Mesenchymal stem cell (in vitro differentiated cells and primary cell): Measurements from ENCODE around the gene PLGRKT.
A peak's percentile ranks its signal among the peaks of the same experiment; 100 is the strongest.

Experiments used
- DNase-seq: peaks from one replicate; pipeline ENCODE4 v3.0.0-alpha.2; 2013
- H2AFZ ChIP-seq: one replicate; pipeline ENCODE4 v1.6.1; 2013; ENCODE audit warnings: low read depth, mild to moderate bottlenecking, control low read depth, inconsistent platforms, low read length, moderate library complexity
- H2AK5ac ChIP-seq: 2 replicates; pipeline ENCODE4 v1.6.1; 2013; ENCODE audit warnings: low read length, moderate library complexity, mild to moderate bottlenecking, inconsistent platforms; ENCODE audit not compliant: severe bottlenecking
- H2BK120ac ChIP-seq: one replicate; pipeline ENCODE4 v1.6.1; 2013; ENCODE audit warnings: low read depth, mild to moderate bottlenecking, inconsistent platforms, low read length, moderate library complexity
- H2BK12ac ChIP-seq, 2 experiments: one replicate each; pipeline ENCODE4 v1.6.1; 2013; ENCODE audit warnings: inconsistent platforms in 2 of 2, low read length in 2 of 2, mild to moderate bottlenecking in 2 of 2, moderate library complexity in 2 of 2, control low read depth in 1 of 2
- H2BK15ac ChIP-seq: one replicate; pipeline ENCODE4 v1.6.1; 2013; ENCODE audit warnings: mild to moderate bottlenecking, low read depth, inconsistent platforms; ENCODE audit not compliant: poor library complexity, severe bottlenecking
- H2BK5ac ChIP-seq: 2 replicates; pipeline ENCODE4 v1.6.1; 2013; ENCODE audit warnings: low read depth, mild to moderate bottlenecking, low read length, control low read depth, inconsistent platforms; ENCODE audit not compliant: poor library complexity, severe bottlenecking
- H3K14ac ChIP-seq, 2 experiments: one replicate each; pipeline ENCODE4 v1.6.1; 2013; ENCODE audit warnings: inconsistent platforms in 2 of 2, low read length in 2 of 2, control low read depth in 1 of 2, mild to moderate bottlenecking in 1 of 2, moderate library complexity in 1 of 2
- H3K18ac ChIP-seq, 2 experiments: one replicate each; pipeline ENCODE4 v1.6.1; 2013; ENCODE audit warnings: inconsistent platforms in 2 of 2, low read length in 2 of 2, control low read depth in 1 of 2, low read depth in 1 of 2, mild to moderate bottlenecking in 1 of 2
- H3K23ac ChIP-seq, 2 experiments: one replicate each; pipeline ENCODE4 v1.6.1; 2013; ENCODE audit warnings: inconsistent platforms in 2 of 2, low read length in 2 of 2, mild to moderate bottlenecking in 2 of 2, moderate library complexity in 2 of 2, control low read depth in 1 of 2
- H3K27ac ChIP-seq: 2 replicates; pipeline ENCODE4 v1.5.1; 2013; ENCODE audit warnings: mild to moderate bottlenecking, moderate library complexity, low read length, control low read depth, inconsistent platforms; ENCODE audit not compliant: poor library complexity, severe bottlenecking
- H3K27me3 ChIP-seq, 2 experiments: 2 replicates each; pipeline versions ENCODE4 v1.6.1 to v1.7.0; 2013; ENCODE audit warnings: low read length in 2 of 2, mild to moderate bottlenecking in 2 of 2, moderate library complexity in 2 of 2, control low read depth in 1 of 2, inconsistent platforms in 1 of 2; ENCODE audit not compliant: control insufficient read depth in 1 of 2, insufficient read depth in 1 of 2
- H3K36me3 ChIP-seq, 2 experiments: 2 replicates each; pipeline versions ENCODE4 v1.6.1 to v1.7.0; 2013; ENCODE audit warnings: low read length in 2 of 2, control low read depth in 1 of 2, inconsistent platforms in 1 of 2, low read depth in 1 of 2, mild to moderate bottlenecking in 1 of 2; ENCODE audit not compliant: insufficient read depth in 2 of 2, control insufficient read depth in 1 of 2
- H3K4ac ChIP-seq, 2 experiments: one replicate each; pipeline ENCODE4 v1.6.1; 2013; ENCODE audit warnings: inconsistent platforms in 2 of 2, low read length in 2 of 2, mild to moderate bottlenecking in 2 of 2, moderate library complexity in 2 of 2, control low read depth in 1 of 2, low read depth in 1 of 2
- H3K4me1 ChIP-seq: 2 replicates; pipeline ENCODE4 v1.6.1; 2013; ENCODE audit warnings: low read depth, low read length, control low read depth; ENCODE audit not compliant: control insufficient read depth, insufficient read depth
- H3K4me2 ChIP-seq: 2 replicates; pipeline ENCODE4 v1.6.1; 2013; ENCODE audit warnings: low read length, mild to moderate bottlenecking, inconsistent platforms; ENCODE audit not compliant: poor library complexity, severe bottlenecking
- H3K4me3 ChIP-seq, 2 experiments: 2 replicates each; pipeline versions ENCODE4 v1.5.1 to v1.7.0; 2013; ENCODE audit warnings: low read length in 2 of 2, mild to moderate bottlenecking in 2 of 2, control low read depth in 1 of 2, low read depth in 1 of 2; ENCODE audit not compliant: insufficient read depth in 1 of 2
- H3K79me1 ChIP-seq: replicated peaks from 2 replicates; pipeline ENCODE4 v1.6.1; 2013; ENCODE audit warnings: mild to moderate bottlenecking, control low read depth, low read length, inconsistent platforms; ENCODE audit not compliant: poor library complexity, severe bottlenecking
- H3K9ac ChIP-seq: 2 replicates; pipeline ENCODE4 v1.7.0; 2013; ENCODE audit warnings: mild to moderate bottlenecking, low read length, moderate library complexity
- H3K9me3 ChIP-seq: 2 replicates; pipeline ENCODE4 v1.7.0; 2013; ENCODE audit warnings: mild to moderate bottlenecking, low read length; ENCODE audit not compliant: control insufficient read depth
- H4K8ac ChIP-seq: one replicate; pipeline ENCODE4 v1.6.1; 2013; ENCODE audit warnings: inconsistent platforms, mild to moderate bottlenecking, low read length, moderate library complexity
- H4K91ac ChIP-seq: one replicate; pipeline ENCODE4 v1.6.1; 2013; ENCODE audit warnings: mild to moderate bottlenecking, low read length, inconsistent platforms
- WGBS: methylation state at CpG from one replicate; pipeline ENCODE4 v1.1.7; 2013; ENCODE audit warnings: mixed read lengths; 5-methylcytosine and 5-hydroxymethylcytosine counted together

Gene PLGRKT

DNA sequence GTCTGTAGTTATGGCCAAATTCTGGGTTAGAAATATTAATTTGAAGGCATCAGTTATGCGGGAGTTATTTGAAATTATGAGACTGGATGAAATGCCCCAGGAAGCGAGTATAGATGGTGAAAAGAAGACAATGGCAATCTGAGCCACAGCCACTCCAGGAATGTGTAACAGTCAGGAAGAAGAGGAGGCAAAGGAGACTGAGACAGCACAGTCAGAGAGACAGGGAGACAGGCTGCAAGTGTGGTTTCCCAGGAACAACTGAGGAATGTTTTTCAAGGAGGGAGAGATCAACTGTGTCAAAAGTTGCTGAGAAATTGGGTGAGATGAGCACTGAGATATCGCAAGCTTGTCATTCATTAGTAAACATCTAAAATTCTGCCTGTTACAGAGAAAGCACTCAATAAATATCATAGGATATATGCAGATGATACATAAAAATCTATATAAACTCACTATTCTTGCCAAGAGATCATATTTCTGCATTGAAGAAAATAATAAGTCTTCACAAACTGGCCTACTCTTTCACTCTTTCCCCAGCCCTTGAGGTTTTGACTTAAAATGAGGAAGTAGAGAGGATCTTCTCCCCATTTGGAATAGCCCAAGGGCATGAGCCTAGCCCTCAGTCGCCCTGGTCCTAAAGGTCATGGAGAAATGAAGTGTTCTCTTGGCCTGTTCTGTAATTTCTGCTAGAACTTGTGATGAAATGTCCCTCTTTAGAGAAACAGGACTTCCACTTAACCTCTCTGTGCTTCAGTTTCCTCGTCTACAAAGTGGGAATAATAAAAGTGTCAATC, 49.5 kb downstream of the PLGRKT start:
- Histone ChIP-seq H3K9me3 (no peaks in the 10 kb centered on the region), H3K27ac (peak overlapping the region; percentile 43), H4K91ac (no peak overlapping the region)

DNA sequence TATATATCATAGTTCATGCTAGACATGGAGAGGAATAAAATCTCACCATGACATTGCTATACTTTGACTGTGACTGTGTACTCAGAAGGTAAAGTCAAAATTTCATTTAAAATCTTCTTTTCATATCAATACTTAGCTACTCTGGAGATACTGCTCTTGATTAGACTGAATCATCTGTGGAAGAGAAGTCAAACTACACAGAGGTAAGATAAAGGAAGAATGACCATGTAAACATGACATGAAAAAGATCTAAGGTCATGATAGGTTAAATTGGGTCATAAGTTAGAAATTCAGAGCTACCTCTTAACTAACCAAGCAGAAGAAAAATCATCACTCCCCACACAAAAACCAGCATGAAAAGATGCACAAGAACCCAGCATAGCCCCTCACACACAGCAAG, 53.3 kb downstream of the PLGRKT start:
- Histone ChIP-seq H4K91ac (no peak overlapping the region), H2AFZ (no peak overlapping the region)

More for the DNA sequence above, 49.5 kb downstream of the PLGRKT start:
- H3K23ac ChIP-seq, result no peak overlapping the region
- H3K4me1 ChIP-seq, result peaks cover 1% of the 10 kb centered on the region
- H2BK15ac ChIP-seq, result no peak overlapping the region
- H2BK5ac ChIP-seq, result no peak overlapping the region
- H3K36me3 ChIP-seq, result peaks cover 0 to 3% of the 10 kb centered on the region in 2 experiments
- H3K27me3 ChIP-seq, result no peaks in the 10 kb centered on the region
- no peak overlapping the region for H2AFZ ChIP-seq
- no peak overlapping the region for H3K14ac ChIP-seq
- no peak overlapping the region for H3K4me2 ChIP-seq
- H3K4me3 ChIP-seq, result no peak overlapping the region
- H3K18ac ChIP-seq, result no peak overlapping the region
- peak overlapping the region; percentile 63 for H2AK5ac ChIP-seq
- H4K8ac ChIP-seq, result no peak overlapping the region
- no peak overlapping the region for H2BK12ac ChIP-seq
- no peaks in the 10 kb centered on the region for H3K79me1 ChIP-seq
- WGBS, result 86% methylated on average over 2 of the region's 5 CpGs
- no peak overlapping the region for H3K9ac ChIP-seq
- no peak overlapping the region for H2BK120ac ChIP-seq
- peak; percentile 37 for DNase-seq
- no peak overlapping the region for H3K4ac ChIP-seq

DNA sequence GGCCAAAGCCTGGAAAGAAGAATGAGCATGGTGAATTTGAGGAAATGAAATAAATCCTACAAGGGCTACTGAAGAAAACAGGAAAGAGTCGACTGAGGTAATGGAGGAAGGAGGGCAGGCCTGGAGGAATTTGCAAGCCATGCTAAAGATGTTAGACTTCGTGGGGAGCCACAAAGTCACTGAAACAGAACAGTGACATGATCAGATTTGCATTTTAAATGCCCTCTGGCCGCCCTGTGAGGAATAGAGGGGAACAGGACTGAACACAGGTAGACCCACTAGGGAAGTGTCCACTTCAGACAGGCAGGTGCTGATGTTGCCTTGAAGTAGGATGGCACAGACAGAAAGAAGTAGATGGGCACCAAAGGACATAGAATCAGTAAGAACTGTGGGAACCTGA, 55.2 kb downstream of the PLGRKT start:
- Histone ChIP-seq H2BK5ac (no peak overlapping the region), H2AK5ac (no peak overlapping the region), H3K4ac (no peak overlapping the region), H3K9me3 (no peaks in the 10 kb centered on the region), H2AFZ (no peak overlapping the region), H2BK120ac (no peak overlapping the region), H4K91ac (no peak overlapping the region), H3K4me2 (no peak overlapping the region), H3K27ac (no peak overlapping the region), H3K9ac (no peak overlapping the region), H2BK12ac (no peak overlapping the region), H3K14ac (no peak overlapping the region), H3K4me1 (no peaks in the 10 kb centered on the region), H4K8ac (no peak overlapping the region), H2BK15ac (no peak overlapping the region), H3K27me3 (no peaks in the 10 kb centered on the region), H3K4me3 (no peak overlapping the region), H3K18ac (no peak overlapping the region), H3K79me1 (no peaks in the 10 kb centered on the region), H3K36me3 (peaks cover 0 to 3% of the 10 kb centered on the region in 2 experiments), H3K23ac (no peak overlapping the region)
- no peak for DNase-seq
- WGBS, result 77% methylated on average over 3 of the region's 3 CpGs

More for the DNA sequence above, 53.3 kb downstream of the PLGRKT start:
- Histone ChIP-seq H4K8ac (no peak overlapping the region), H3K18ac (no peak overlapping the region), H2BK15ac (no peak overlapping the region), H3K4me1 (peaks cover 1% of the 10 kb centered on the region), H3K14ac (no peak overlapping the region), H2BK5ac (no peak overlapping the region), H3K27me3 (no peaks in the 10 kb centered on the region), H3K4ac (no peak overlapping the region), H2BK12ac (no peak overlapping the region), H3K79me1 (no peaks in the 10 kb centered on the region), H3K9ac (no peak overlapping the region), H3K4me2 (no peak overlapping the region), H3K4me3 (no peak overlapping the region), H3K36me3 (peaks cover 0 to 3% of the 10 kb centered on the region in 2 experiments), H2AK5ac (no peak overlapping the region), H3K9me3 (no peaks in the 10 kb centered on the region), H3K23ac (no peak overlapping the region), H2BK120ac (no peak overlapping the region), H3K27ac (no peak overlapping the region)
- no peak for DNase-seq

DNA sequence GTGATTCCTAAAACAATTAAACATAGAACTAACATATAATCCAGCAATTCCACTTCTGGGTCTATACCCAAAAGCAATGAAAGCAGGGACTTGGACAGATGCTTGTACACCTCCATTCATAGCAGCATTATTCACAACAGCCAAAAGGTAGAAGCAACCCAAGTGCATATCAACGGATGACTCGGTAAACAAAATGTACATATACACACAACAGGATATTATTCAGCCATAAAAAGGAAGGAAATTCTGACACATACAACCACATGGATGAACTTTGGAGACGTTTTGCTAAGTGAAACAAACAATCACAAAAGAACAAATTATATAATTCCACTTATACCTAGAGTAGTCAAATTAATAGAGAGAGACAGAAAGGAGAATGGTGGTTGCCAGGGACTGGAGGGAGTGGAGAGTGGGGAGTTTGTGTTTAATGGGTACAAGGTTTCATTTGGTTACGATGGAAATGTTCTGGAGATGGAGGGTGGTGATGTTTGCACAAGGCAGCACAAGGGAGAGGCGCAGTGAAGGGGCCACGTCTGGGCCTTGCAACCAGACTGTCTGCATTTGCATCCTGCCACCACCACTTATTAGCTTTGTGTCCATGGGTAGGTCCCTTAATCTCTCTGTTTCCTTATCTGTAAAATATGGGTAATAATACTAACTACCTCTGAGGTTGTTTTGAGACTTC, 61.8 kb downstream of the PLGRKT start:
- no peak overlapping the region for H2BK15ac ChIP-seq
- no peaks in the 10 kb centered on the region for H3K36me3 ChIP-seq
- no peaks in the 10 kb centered on the region for H3K9me3 ChIP-seq
- 87% methylated on average over 3 of the region's 6 CpGs for WGBS
- no peak overlapping the region for H4K8ac ChIP-seq
- no peak overlapping the region for H2BK12ac ChIP-seq
- no peak overlapping the region for H3K4me3 ChIP-seq
- no peaks in the 10 kb centered on the region for H3K4me1 ChIP-seq
- H3K27ac ChIP-seq, result no peak overlapping the region
- no peak overlapping the region for H2BK5ac ChIP-seq
- H3K4me2 ChIP-seq, result no peak overlapping the region
- no peak overlapping the region for H2BK120ac ChIP-seq
- no peak overlapping the region for H2AFZ ChIP-seq
- H3K27me3 ChIP-seq, result no peaks in the 10 kb centered on the region
- H3K9ac ChIP-seq, result no peak overlapping the region
- no peak overlapping the region for H2AK5ac ChIP-seq
- H3K18ac ChIP-seq, result no peak overlapping the region
- no peak overlapping the region for H3K23ac ChIP-seq
- DNase-seq, result peak; percentile 17
- no peak overlapping the region for H3K4ac ChIP-seq
- H3K79me1 ChIP-seq, result peaks cover 2% of the 10 kb centered on the region
- H3K14ac ChIP-seq, result no peak overlapping the region
- H4K91ac ChIP-seq, result no peak overlapping the region
